ENCODE data around the gene PAX8.

Gene PAX8

GRCh38 chr2:113206251-113206650 lies 72.5 kb downstream of the PAX8 start:
- Histone ChIP-seq H3K27me3 (ENCODE audit: control insufficient read depth, insufficient read depth, low read length) (no peaks in the 10 kb centered on the region), H3K36me3 (ENCODE audit: insufficient read depth, low read length) (no peaks in the 10 kb centered on the region), H3K4me2 (ENCODE audit: low read length) (no peak overlapping the region), H3K9ac (ENCODE audit: low read depth, low read length) (no peak overlapping the region), H3K4me1 (ENCODE audit: control insufficient read depth, insufficient read depth, low read length) (peaks cover 33% of the 10 kb centered on the region), H3K4me3 (ENCODE audit: low read length) (no peak overlapping the region), H3K9me3 (replicated peaks; ENCODE audit: low read length) (no peaks in the 10 kb centered on the region)

- Histone ChIP-seq H3K4me1 (ENCODE audit: control insufficient read depth, insufficient read depth, low read length) (peaks cover 31% of the 10 kb centered on the region), H3K27me3 (ENCODE audit: control insufficient read depth, insufficient read depth, low read length) (no peaks in the 10 kb centered on the region), H3K4me2 (ENCODE audit: low read length) (no peak overlapping the region), H3K9me3 (replicated peaks; ENCODE audit: low read length) (no peaks in the 10 kb centered on the region), H3K36me3 (ENCODE audit: insufficient read depth, low read length) (no peaks in the 10 kb centered on the region), H3K4me3 (ENCODE audit: low read length) (no peak overlapping the region), H3K9ac (ENCODE audit: low read depth, low read length) (no peak overlapping the region)
These were observed 74.7 kb downstream of the PAX8 start for GRCh38 chr2:113203901-113204519.

GRCh38 chr2:113203217-113203530 lies 75.5 kb downstream of the PAX8 start:
- peaks cover 32% of the 10 kb centered on the region for H3K4me1 ChIP-seq (ENCODE audit: control insufficient read depth, insufficient read depth, low read length)
- no peaks in the 10 kb centered on the region for H3K36me3 ChIP-seq (ENCODE audit: insufficient read depth, low read length)
- no peak overlapping the region for H3K4me2 ChIP-seq (ENCODE audit: low read length)
- H3K9ac ChIP-seq (ENCODE audit: low read depth, low read length): no peak overlapping the region
- H3K9me3 ChIP-seq (replicated peaks; ENCODE audit: low read length): no peaks in the 10 kb centered on the region
- no peak overlapping the region for H3K4me3 ChIP-seq (ENCODE audit: low read length)
- no peaks in the 10 kb centered on the region for H3K27me3 ChIP-seq (ENCODE audit: control insufficient read depth, insufficient read depth, low read length)

- H3K4me2 ChIP-seq (ENCODE audit: low read length): no peak overlapping the region
- H3K9ac ChIP-seq (ENCODE audit: low read depth, low read length): no peak overlapping the region
- H3K36me3 ChIP-seq (ENCODE audit: insufficient read depth, low read length): no peaks in the 10 kb centered on the region
- H3K4me3 ChIP-seq (ENCODE audit: low read length): no peak overlapping the region
- H3K4me1 ChIP-seq (ENCODE audit: control insufficient read depth, insufficient read depth, low read length): peaks cover 32% of the 10 kb centered on the region
- H3K9me3 ChIP-seq (replicated peaks; ENCODE audit: low read length): no peaks in the 10 kb centered on the region
- H3K27me3 ChIP-seq (ENCODE audit: control insufficient read depth, insufficient read depth, low read length): no peaks in the 10 kb centered on the region
These were observed 76.2 kb downstream of the PAX8 start for GRCh38 chr2:113202305-113203216.

- H3K9me3 ChIP-seq (replicated peaks; ENCODE audit: low read length): no peaks in the 10 kb centered on the region
- H3K4me1 ChIP-seq (ENCODE audit: control insufficient read depth, insufficient read depth, low read length): peaks cover 32% of the 10 kb centered on the region
- H3K36me3 ChIP-seq (ENCODE audit: insufficient read depth, low read length): no peaks in the 10 kb centered on the region
- H3K4me2 ChIP-seq (ENCODE audit: low read length): no peak overlapping the region
- H3K27me3 ChIP-seq (ENCODE audit: control insufficient read depth, insufficient read depth, low read length): no peaks in the 10 kb centered on the region
- H3K4me3 ChIP-seq (ENCODE audit: low read length): no peak overlapping the region
- H3K9ac ChIP-seq (ENCODE audit: low read depth, low read length): no peak overlapping the region
These were observed 77.0 kb downstream of the PAX8 start for GRCh38 chr2:113201496-113202304.

GRCh38 chr2:113200736-113201490 lies 77.8 kb downstream of the PAX8 start:
- no peaks in the 10 kb centered on the region for H3K9me3 ChIP-seq (replicated peaks; ENCODE audit: low read length)
- H3K9ac ChIP-seq (ENCODE audit: low read depth, low read length): no peak overlapping the region
- H3K4me2 ChIP-seq (ENCODE audit: low read length): no peak overlapping the region
- no peaks in the 10 kb centered on the region for H3K27me3 ChIP-seq (ENCODE audit: control insufficient read depth, insufficient read depth, low read length)
- no peaks in the 10 kb centered on the region for H3K36me3 ChIP-seq (ENCODE audit: insufficient read depth, low read length)
- H3K4me3 ChIP-seq (ENCODE audit: low read length): no peak overlapping the region
- peaks cover 32% of the 10 kb centered on the region for H3K4me1 ChIP-seq (ENCODE audit: control insufficient read depth, insufficient read depth, low read length)

- Histone ChIP-seq H3K36me3 (ENCODE audit: insufficient read depth, low read length) (no peaks in the 10 kb centered on the region), H3K9ac (ENCODE audit: low read depth, low read length) (no peak overlapping the region), H3K9me3 (replicated peaks; ENCODE audit: low read length) (no peaks in the 10 kb centered on the region), H3K4me3 (ENCODE audit: low read length) (no peak overlapping the region), H3K4me1 (ENCODE audit: control insufficient read depth, insufficient read depth, low read length) (peaks cover 32% of the 10 kb centered on the region), H3K4me2 (ENCODE audit: low read length) (no peak overlapping the region), H3K27me3 (ENCODE audit: control insufficient read depth, insufficient read depth, low read length) (no peaks in the 10 kb centered on the region)
These were observed 78.5 kb downstream of the PAX8 start for GRCh38 chr2:113200236-113200635.

GRCh38 chr2:113198790-113199612 lies 79.7 kb downstream of the PAX8 start:
- peak overlapping the region; percentile 84 for H3K9ac ChIP-seq (ENCODE audit: low read depth, low read length)
- peak overlapping the region; percentile 100 for H3K4me3 ChIP-seq (ENCODE audit: low read length)
- H3K36me3 ChIP-seq (ENCODE audit: insufficient read depth, low read length): no peaks in the 10 kb centered on the region
- no peaks in the 10 kb centered on the region for H3K9me3 ChIP-seq (replicated peaks; ENCODE audit: low read length)
- H3K27me3 ChIP-seq (ENCODE audit: control insufficient read depth, insufficient read depth, low read length): no peaks in the 10 kb centered on the region
- H3K4me1 ChIP-seq (ENCODE audit: control insufficient read depth, insufficient read depth, low read length): peaks cover 32% of the 10 kb centered on the region
- peak overlapping the region; percentile 100 for H3K4me2 ChIP-seq (ENCODE audit: low read length)

GRCh38 chr2:113198048-113198789 lies 80.5 kb downstream of the PAX8 start:
- Histone ChIP-seq H3K27me3 (ENCODE audit: control insufficient read depth, insufficient read depth, low read length) (no peaks in the 10 kb centered on the region), H3K36me3 (ENCODE audit: insufficient read depth, low read length) (no peaks in the 10 kb centered on the region), H3K9ac (ENCODE audit: low read depth, low read length) (peak overlapping the region; percentile 84)

More at GRCh38 chr2:113198048-113198789, 80.5 kb downstream of the PAX8 start:
- Histone ChIP-seq H3K4me1 (ENCODE audit: control insufficient read depth, insufficient read depth, low read length) (peaks cover 27% of the 10 kb centered on the region), H3K9me3 (replicated peaks; ENCODE audit: low read length) (no peaks in the 10 kb centered on the region), H3K4me3 (ENCODE audit: low read length) (peak overlapping the region; percentile 100), H3K4me2 (ENCODE audit: low read length) (peak overlapping the region; percentile 100)
